HCT116 (cell line): ENCODE data around the gene BTBD9. TPM values are rescaled to one million over a fixed set of nuclear protein-coding genes. Genes with fewer than 3 reads are reported as not detected.

Source experiments
- ATAC-seq: fragments of 200-7000 bp; cut with Tn5 transposase; 2 replicates; pipeline ENCODE4 v1.9.1; 2020; ENCODE audit warnings: mild to moderate bottlenecking, moderate library complexity
- BruUV-seq: library from RNA; stranded (reverse); fragments of 400-500 nt; replicated peaks from 2 replicates; lab custom pipeline; 2021; lab: Mats Ljungman, UMichigan
- CTCF ChIA-PET: fragments of 300-600 bp; sonication (Branson Sonifier 250); formaldehyde crosslinking; loops from one replicate; lab custom pipeline; 2021; ENCODE audit warnings: antibody characterized with exemption; lab: Charles Lee
- POLR2A ChIA-PET: fragments of 300-600, 350-600 bp; sonication (Branson Sonifier 250); formaldehyde crosslinking; loops from one replicate; lab custom pipeline; 2021; ENCODE audit warnings: antibody characterized with exemption; lab: Charles Lee
- RAD21 ChIA-PET, 2 experiments: fragments of 300-600 bp; sonication (Branson Sonifier 250); formaldehyde crosslinking; loops; one replicate each; lab custom pipeline; 2023; ENCODE audit warnings: low total read pairs in 2 of 2; ENCODE audit not compliant: uncharacterized antibody in 2 of 2, unreplicated experiment in 2 of 2, low non-redundant PET in 1 of 2; lab: Charles Lee
- DNase-seq: peaks from one replicate; pipeline ENCODE4 v3.0.0-alpha.2; 2010; ENCODE audit warnings: low read depth, low spot score
- H2AFZ ChIP-seq: fragments of 200-600 bp; shearing (Covaris generic), sonication (generic); 2 replicates; pipeline ENCODE4 v1.6.1; 2017; ENCODE audit warnings: low read depth, mixed run types, mixed read lengths, antibody characterized with exemption, low read length; ENCODE audit not compliant: poor library complexity, severe bottlenecking
- H3K27ac ChIP-seq: 2 replicates; pipeline ENCODE4 v1.5.1; 2012; ENCODE audit warnings: low read depth, low read length
- H3K27me3 ChIP-seq: fragments of 200-600 bp; sonication (generic); 2 replicates; pipeline ENCODE4 v1.6.1; 2016; ENCODE audit warnings: mixed run types, low read length, mixed read lengths; ENCODE audit not compliant: insufficient read depth
- H3K36me3 ChIP-seq, 2 experiments: fragments of 200-500 bp in 1 of 2; fragments of 200-600 bp in 1 of 2; sonication (Bioruptor generic) in 1 of 2; sonication (generic) in 1 of 2; 2 replicates each; pipeline versions ENCODE4 v1.5.1 to v1.6.1; 2014 to 2016; ENCODE audit warnings: low read length in 2 of 2, inconsistent platforms in 1 of 2, mixed read lengths in 1 of 2, mixed run types in 1 of 2; ENCODE audit not compliant: insufficient read depth in 2 of 2, control insufficient read depth in 1 of 2
- H3K4me1 ChIP-seq, 2 experiments: fragments of 200-600 bp in 1 of 2; sonication (generic) in 1 of 2; 2 replicates each; pipeline versions ENCODE4 v1.5.1 to v1.6.1; 2012 to 2017; ENCODE audit warnings: low read length in 2 of 2, inconsistent platforms in 1 of 2, mild to moderate bottlenecking in 1 of 2, mixed read lengths in 1 of 2, mixed run types in 1 of 2, moderate library complexity in 1 of 2; ENCODE audit not compliant: insufficient read depth in 2 of 2, control insufficient read depth in 1 of 2
- H3K4me2 ChIP-seq: fragments of 200-600 bp; sonication (generic); 2 replicates; pipeline ENCODE4 v1.6.1; 2017; ENCODE audit warnings: mixed run types, low read length, mixed read lengths
- H3K4me3 ChIP-seq, 2 experiments: fragments of 200-600 bp in 1 of 2; sonication (generic) in 1 of 2; replicated peaks in 1 of 2; 2 replicates each; pipeline ENCODE4 v1.5.1; 2011 to 2016; ENCODE audit warnings: low read length in 2 of 2, control low read depth in 1 of 2, low read depth in 1 of 2, mild to moderate bottlenecking in 1 of 2, mixed read lengths in 1 of 2, mixed run types in 1 of 2
- H3K79me2 ChIP-seq: fragments of 200-600 bp; sonication (generic); 2 replicates; pipeline ENCODE4 v1.6.1; 2017; ENCODE audit warnings: mild to moderate bottlenecking, mixed run types, low read length, moderate library complexity, mixed read lengths; ENCODE audit not compliant: insufficient read depth
- H3K9ac ChIP-seq: fragments of 200-600 bp; sonication (generic); 2 replicates; pipeline ENCODE4 v1.6.1; 2016; ENCODE audit warnings: low read length, mixed read lengths
- H3K9me2 ChIP-seq: fragments of 200-600 bp; sonication (generic), shearing (Covaris generic); 2 replicates; pipeline ENCODE4 v1.6.1; 2017; ENCODE audit warnings: mixed run types, mild to moderate bottlenecking, moderate library complexity; ENCODE audit not compliant: insufficient read depth
- H3K9me3 ChIP-seq, 2 experiments: fragments of 200-500 bp in 1 of 2; fragments of 200-600 bp in 1 of 2; sonication (Bioruptor generic) in 1 of 2; sonication (generic) in 1 of 2; 2 replicates each; pipeline ENCODE4 v1.6.1; 2014 to 2017; ENCODE audit warnings: low read length in 2 of 2, mixed read lengths in 2 of 2, inconsistent platforms in 1 of 2, low read depth in 1 of 2, mild to moderate bottlenecking in 1 of 2, mixed run types in 1 of 2, moderate library complexity in 1 of 2; ENCODE audit not compliant: control insufficient read depth in 1 of 2, insufficient read depth in 1 of 2
- H4K20me1 ChIP-seq: fragments of 200-600 bp; sonication (generic), shearing (Covaris generic); 2 replicates; pipeline ENCODE4 v1.6.1; 2017; ENCODE audit warnings: mixed run types, mild to moderate bottlenecking, moderate library complexity; ENCODE audit not compliant: insufficient read depth
- ATF3 ChIP-seq: IDR thresholded peaks from 2 replicates; pipeline ENCODE4 v1.6.1; 2012
- CBX3 ChIP-seq: IDR thresholded peaks from 2 replicates; pipeline ENCODE4 v1.6.1; 2012; ENCODE audit warnings: low read depth
- CEBPB ChIP-seq: IDR thresholded peaks from 2 replicates; pipeline ENCODE4 v1.6.1; 2012; ENCODE audit warnings: low read depth
- EGR1 ChIP-seq: IDR thresholded peaks from 2 replicates; pipeline ENCODE4 v1.6.1; 2012; ENCODE audit warnings: low read depth
- ELF1 ChIP-seq: IDR thresholded peaks from 2 replicates; pipeline ENCODE4 v1.6.1; 2012; ENCODE audit warnings: low read depth, borderline replicate concordance
- EZH2 ChIP-seq: fragments of 200-600 bp; sonication (generic); IDR thresholded peaks from 2 replicates; pipeline ENCODE4 v1.6.1; 2017; ENCODE audit warnings: antibody characterized with exemption, mixed run types
- EZH2phosphoT487 ChIP-seq: fragments of 200-600 bp; IDR thresholded peaks from 2 replicates; pipeline ENCODE4 v1.6.1; 2018; ENCODE audit warnings: antibody characterized with exemption, borderline replicate concordance
- FOSL1 ChIP-seq: IDR thresholded peaks from 2 replicates; pipeline ENCODE4 v1.6.1; 2012; ENCODE audit warnings: low read depth
- JUND ChIP-seq: IDR thresholded peaks from 2 replicates; pipeline ENCODE4 v1.6.1; 2012
- MAX ChIP-seq: IDR thresholded peaks from 2 replicates; pipeline ENCODE4 v1.6.1; 2012
- POLR2AphosphoS5 ChIP-seq: IDR thresholded peaks from 2 replicates; pipeline ENCODE4 v1.6.1; 2011; ENCODE audit warnings: mild to moderate bottlenecking, low read depth, low read length, moderate library complexity
- RAD21 ChIP-seq: IDR thresholded peaks from 2 replicates; pipeline ENCODE4 v1.6.1; 2012; ENCODE audit warnings: low read depth, mild to moderate bottlenecking
- REST ChIP-seq: IDR thresholded peaks from 2 replicates; pipeline ENCODE4 v1.6.1; 2012; ENCODE audit warnings: low read depth
- SIN3A ChIP-seq: IDR thresholded peaks from 2 replicates; pipeline ENCODE4 v1.6.1; 2012; ENCODE audit warnings: low read depth
- SP1 ChIP-seq: IDR thresholded peaks from 2 replicates; pipeline ENCODE4 v1.6.1; 2012; ENCODE audit warnings: low read depth
- SRF ChIP-seq: IDR thresholded peaks from 2 replicates; pipeline ENCODE4 v1.6.1; 2012; ENCODE audit warnings: low read depth
- TCF7L2 ChIP-seq: IDR thresholded peaks from 2 replicates; pipeline ENCODE4 v1.7.0; 2011; ENCODE audit warnings: borderline replicate concordance, inconsistent platforms; ENCODE audit not compliant: insufficient read depth, insufficient read length; ENCODE audit errors: extremely low read depth
- YY1 ChIP-seq: IDR thresholded peaks from 2 replicates; pipeline ENCODE4 v1.6.1; 2011; ENCODE audit warnings: low read length, low read depth, moderate library complexity, mild to moderate bottlenecking; ENCODE audit not compliant: insufficient replicate concordance; ENCODE audit errors: extremely low read depth
- ZFX ChIP-seq: fragments of 450-650 bp; IDR thresholded peaks from 2 replicates; pipeline ENCODE4 v1.6.1; 2017
- ZNF274 ChIP-seq: fragments of 200-500 bp; sonication (Bioruptor generic); IDR thresholded peaks from 2 replicates; pipeline ENCODE4 v1.6.1; 2014; ENCODE audit warnings: mild to moderate bottlenecking, low read depth, low read length, inconsistent platforms
- intact Hi-C: fragments of 100-400 bp; cut with micrococcal nuclease; formaldehyde crosslinking; loops from 2 replicates; pipeline ENCODE4 v1.10.0; 2022
- total RNA-seq: library from RNA; stranded (reverse); gene quantifications from one replicate; pipeline ENCODE4 v1.2.1, GENCODE V29; 2021; ENCODE audit not compliant: unreplicated experiment

Gene BTBD9
- total RNA-seq, 1 experiment from 2014 or later: 10.9 TPM

GRCh38 chr6:38432479-38432878 lies 207.2 kb downstream of the BTBD9 start:
- H3K4me1 ChIP-seq: peaks cover 6 to 29% of the 10 kb centered on the region in 2 experiments; a peak in 3 of 4 replicates
- H3K9me2 ChIP-seq: no peaks in the 10 kb centered on the region
- ChIA-PET POLR2A (no interaction called here), CTCF (no interaction called here), RAD21 (no interaction called here)
- DNase-seq (no peak), ATAC-seq (peak; percentile 54; the same call in 1 of the 2 replicates)
- H2AFZ ChIP-seq: no peak overlapping the region
- intact Hi-C loops: no loop called here
- no peaks in the 10 kb centered on the region for H4K20me1 ChIP-seq
- H3K27me3 ChIP-seq: no peaks in the 10 kb centered on the region
- H3K9ac ChIP-seq: no peak overlapping the region
- H3K27ac ChIP-seq: no peak overlapping the region
- H3K36me3 ChIP-seq: no peaks in the 10 kb centered on the region
- BruUV-seq: no TSS peak
- no peaks in the 10 kb centered on the region for H3K79me2 ChIP-seq
- H3K4me3 ChIP-seq: no peak overlapping the region
- TF ChIP-seq MAX (no peak), TCF7L2 (no peak), EZH2phosphoT487 (no peak), SRF (no peak), CEBPB (no peak), ZFX (no peak), SIN3A (no peak), EZH2 (no peak), REST (no peak), JUND (peak; percentile 42; the same call in 1 of the 2 replicates), POLR2AphosphoS5 (no peak), YY1 (no peak), EGR1 (no peak), CBX3 (peak; percentile 57; the same call in 1 of the 2 replicates), ELF1 (no peak), RAD21 (peak; percentile 7; the same call in 1 of the 2 replicates), ZNF274 (no peak), ATF3 (no peak), SP1 (peak; percentile 36; the same call in 1 of the 2 replicates), FOSL1 (peak; percentile 45; the same call in 1 of the 2 replicates)
- TF ChIP-seq, all 23 proteins: peak for 5
- Histone ChIP-seq H3K4me2 (peak overlapping the region; percentile 10; the same call in 1 of the 2 replicates), H3K9me3 (no peaks in the 10 kb centered on the region)
